ENCODE data around the gene CTDP1. TPM values are rescaled to one million over a fixed set of nuclear protein-coding genes. Genes with fewer than 3 reads are reported as not detected.
A peak's percentile ranks its signal among the peaks of the same experiment; 100 is the strongest.

CTDP1 gene
- polyA plus RNA-seq, 3 donors: 6.8 to 11.7 (median 8.7) TPM

- peak overlapping the region; percentile 19 for H3K27ac ChIP-seq (ENCODE audit: low read depth, low read length)
- 55 to 81% (median 68%) methylated on average over 46 of the region's 46 CpGs for WGBS, 3 donors
Measured at GRCh38 chr18:79792096-79792987, 112.7 kb downstream of the CTDP1 start.

- WGBS, 3 donors: 36 to 64% (median 58%) methylated on average over 4 of the region's 4 CpGs
- H3K27ac ChIP-seq (ENCODE audit: low read depth, low read length): no peak overlapping the region
Measured at GRCh38 chr18:79792988-79793355, 113.4 kb downstream of the CTDP1 start.

DNA sequence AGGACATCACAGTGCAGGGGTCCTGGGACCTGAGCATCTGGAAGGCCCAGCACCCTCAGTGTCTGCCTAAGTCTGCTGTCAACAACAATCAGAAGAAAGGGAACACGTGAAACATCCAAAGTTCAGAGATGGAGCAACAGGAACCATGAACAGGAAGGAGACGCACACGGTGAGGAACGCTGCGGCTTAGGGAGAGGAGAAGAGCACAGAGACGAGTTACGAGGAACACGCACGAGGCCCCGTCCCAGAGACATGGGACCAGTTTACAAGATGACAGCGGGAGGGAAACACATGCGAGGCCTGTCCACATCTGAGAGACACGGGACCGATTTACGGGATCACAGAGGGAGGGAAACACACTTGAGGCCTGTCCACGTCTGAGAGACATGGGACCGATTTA, 115.2 kb downstream of the CTDP1 start:
- H3K27ac ChIP-seq (ENCODE audit: low read depth, low read length): no peak overlapping the region
- WGBS, 3 donors: 71 to 93% (median 73%) methylated on average over 17 of the region's 17 CpGs

GRCh38 chr18:79795446-79795845, 115.8 kb downstream of the CTDP1 start:
- no peak overlapping the region for H3K27ac ChIP-seq (ENCODE audit: low read depth, low read length)
- WGBS, 3 donors: 89 to 91% (median 89%) methylated on average over 19 of the region's 19 CpGs

- WGBS, 3 donors: 26 to 58% (median 27%) methylated on average over 7 of the region's 7 CpGs
- no peak overlapping the region for H3K27ac ChIP-seq (ENCODE audit: low read depth, low read length)
Measured at GRCh38 chr18:79796016-79796415, 116.4 kb downstream of the CTDP1 start.

DNA sequence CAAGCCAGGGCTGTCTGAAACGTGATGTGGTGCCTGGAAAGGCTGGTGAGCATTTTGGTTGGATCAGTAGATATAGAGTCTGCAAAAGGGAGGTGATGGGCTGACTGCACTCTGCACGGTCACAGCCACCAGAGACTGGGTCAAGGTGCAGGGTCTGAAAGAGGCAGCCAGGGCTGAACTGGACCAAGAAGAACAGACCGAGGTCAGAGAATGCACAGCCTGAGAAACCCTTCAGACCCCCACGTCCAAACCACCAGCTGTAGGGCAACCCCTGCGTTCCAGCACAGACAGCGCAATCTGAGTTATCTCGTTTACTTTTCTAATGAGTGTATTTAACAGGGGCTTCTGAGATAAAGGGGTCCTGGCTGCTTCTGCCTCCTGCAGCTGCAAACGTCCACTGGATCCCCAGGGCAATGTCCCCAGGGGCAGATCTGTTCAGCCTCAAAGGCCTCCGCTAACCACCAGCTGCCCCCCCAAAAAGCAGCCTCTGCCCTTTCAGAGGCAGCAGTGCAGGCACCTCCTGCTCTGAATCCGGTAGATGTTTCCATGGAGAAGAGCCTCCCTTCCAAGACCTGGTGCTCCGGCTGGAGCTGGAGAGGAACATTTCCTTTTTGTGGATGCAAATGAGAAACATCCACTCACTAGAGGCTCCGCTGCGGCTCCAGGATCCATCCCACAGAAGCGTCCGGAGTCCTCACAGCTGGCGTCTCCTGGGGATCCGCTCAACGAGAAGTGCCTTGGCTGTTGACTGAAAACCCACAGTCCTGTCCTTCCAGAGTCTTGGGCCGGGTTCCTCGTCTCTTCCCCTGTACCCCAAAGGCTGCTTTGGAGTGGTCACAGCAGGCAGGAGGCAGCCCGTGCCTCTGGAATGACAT, 117.2 kb downstream of the CTDP1 start:
- WGBS, 3 donors: 18 to 41% (median 36%) methylated on average over 21 of the region's 21 CpGs
- no peak overlapping the region for H3K27ac ChIP-seq (ENCODE audit: low read depth, low read length)

GRCh38 chr18:79797518-79798345, 118.1 kb downstream of the CTDP1 start, which contains the start of gene KCNG2:
Gene KCNG2 (plus strand): TSS chr18:79797938. CDS start chr18:79863668, 65,730 bp downstream.
- 4 to 8% (median 5%) methylated on average over 39 to 92 of the region's 92 CpGs for WGBS, 3 donors
- H3K27ac ChIP-seq (ENCODE audit: low read depth, low read length): no peak within 1 kb of the TSS

DNA sequence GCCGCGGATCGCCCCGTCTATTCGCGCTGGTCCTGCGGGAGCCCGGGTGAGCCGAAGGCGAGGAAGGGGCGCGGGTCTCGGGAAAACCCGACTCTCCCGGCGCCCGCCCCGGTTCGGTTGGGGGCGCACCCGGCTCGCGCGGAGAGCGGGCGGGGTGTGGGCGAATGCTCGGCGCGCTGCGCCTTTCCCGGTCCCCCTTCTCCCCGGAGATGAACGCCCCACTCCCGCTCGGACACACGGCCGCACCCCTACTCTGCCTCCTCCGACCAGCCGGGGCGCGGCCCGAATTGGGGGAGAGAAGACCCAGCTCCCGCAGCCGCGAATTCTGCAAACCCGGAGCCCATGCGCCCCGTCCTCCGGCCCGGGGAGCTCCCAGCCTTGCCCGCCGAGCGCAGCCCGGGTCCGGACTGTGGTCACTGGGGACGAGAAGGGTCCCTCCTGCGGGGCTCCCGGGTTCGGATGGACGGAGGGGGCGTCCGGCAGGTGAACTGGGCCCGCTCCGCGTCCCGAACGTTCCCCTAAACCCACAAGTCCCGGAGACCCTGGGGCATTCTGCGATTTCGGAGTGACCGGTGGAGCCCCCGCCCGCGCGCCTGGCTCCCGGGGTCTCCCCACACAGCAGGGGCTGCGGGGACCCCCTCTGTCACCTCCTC, 118.9 kb downstream of the CTDP1 start:
- WGBS, 3 donors: 1 to 2% (median 1%) methylated on average over 48 to 78 of the region's 78 CpGs

GRCh38 chr18:79798999-79799370, 119.4 kb downstream of the CTDP1 start:
- 1 to 5% (median 2%) methylated on average over 14 of the region's 14 CpGs for WGBS, 3 donors
- H3K27ac ChIP-seq (ENCODE audit: low read depth, low read length): no peak overlapping the region

More for the DNA sequence above, 118.9 kb downstream of the CTDP1 start:
- no peak overlapping the region for H3K27ac ChIP-seq (ENCODE audit: low read depth, low read length)

- H3K27ac ChIP-seq (ENCODE audit: low read depth, low read length): no peak overlapping the region
- WGBS, 3 donors: 63 to 67% (median 65%) methylated on average over 30 of the region's 30 CpGs
Measured at GRCh38 chr18:79799619-79800370, 120.2 kb downstream of the CTDP1 start.

DNA sequence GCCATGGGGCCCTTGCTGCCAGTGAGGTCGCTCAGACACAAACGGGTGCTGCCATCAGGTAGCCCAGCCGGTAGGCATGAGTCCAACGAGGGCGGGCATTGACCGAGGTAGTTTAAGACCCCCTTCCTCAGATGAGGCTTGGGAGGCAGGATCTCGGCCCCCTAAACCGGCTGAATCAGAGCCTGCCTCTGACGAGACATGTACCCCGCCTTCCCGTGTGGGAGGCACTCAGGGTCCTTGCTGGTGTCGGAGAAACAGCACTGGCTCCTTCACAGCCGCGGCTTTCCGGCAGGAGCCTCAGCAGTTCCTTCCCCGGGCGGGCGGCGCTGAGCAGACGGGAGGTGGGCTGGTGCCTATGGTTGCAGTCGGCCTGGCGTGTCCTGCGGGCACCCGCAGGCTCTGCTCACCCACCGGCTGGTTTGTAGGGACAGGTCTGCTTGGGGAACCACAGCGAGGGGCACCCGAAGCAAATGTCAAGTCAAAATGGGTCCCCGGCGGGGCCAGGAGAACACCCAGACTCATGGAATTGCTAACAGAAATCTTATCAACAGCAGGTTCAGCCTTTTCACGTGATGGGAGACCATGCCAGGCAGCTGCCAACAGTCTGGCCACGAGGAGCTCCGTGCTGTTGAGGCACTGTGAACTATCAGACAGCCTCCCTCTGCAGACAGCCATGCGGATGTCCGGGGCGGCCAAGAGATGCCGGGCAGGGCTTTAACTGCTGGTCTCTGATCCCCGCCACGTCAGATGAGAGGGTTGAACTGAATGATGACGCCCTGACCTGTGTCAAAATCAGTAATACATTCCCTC, 121.0 kb downstream of the CTDP1 start:
- 89 to 91% (median 91%) methylated on average over 39 of the region's 39 CpGs for WGBS, 3 donors
- no peak overlapping the region for H3K27ac ChIP-seq (ENCODE audit: low read depth, low read length)

DNA sequence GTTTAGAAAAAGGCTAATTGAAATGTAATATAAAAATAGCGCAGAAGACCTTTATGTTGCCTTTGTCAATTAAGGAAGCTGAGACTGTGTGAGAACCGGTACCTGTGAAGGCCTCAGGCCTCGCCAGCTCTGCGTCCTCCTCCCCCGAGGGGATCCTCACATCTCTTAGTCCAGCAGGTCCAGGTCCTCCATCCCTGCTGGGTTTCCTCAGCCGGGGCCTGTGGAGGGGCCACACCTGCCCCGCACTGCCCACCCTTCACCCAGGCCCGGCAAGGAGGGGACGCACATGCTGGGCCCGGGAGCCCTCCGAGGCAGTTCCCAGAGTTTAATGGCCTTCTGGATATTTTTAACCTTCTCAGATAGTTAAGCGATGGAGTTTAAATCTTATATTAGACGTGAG, 121.6 kb downstream of the CTDP1 start:
- no peak overlapping the region for H3K27ac ChIP-seq (ENCODE audit: low read depth, low read length)
- WGBS, 3 donors: 93 to 94% (median 93%) methylated on average over 13 of the region's 13 CpGs

GRCh38 chr18:79801641-79802040, 122.0 kb downstream of the CTDP1 start:
- 86 to 89% (median 89%) methylated on average over 9 of the region's 9 CpGs for WGBS, 3 donors
- no peak overlapping the region for H3K27ac ChIP-seq (ENCODE audit: low read depth, low read length)

- H3K27ac ChIP-seq (ENCODE audit: low read depth, low read length): no peak overlapping the region
- 78 to 95% (median 91%) methylated on average over 18 of the region's 18 CpGs for WGBS, 3 donors
Measured at GRCh38 chr18:79802298-79802697, 122.7 kb downstream of the CTDP1 start.

- 87 to 94% (median 91%) methylated on average over 14 of the region's 14 CpGs for WGBS, 3 donors
- no peak overlapping the region for H3K27ac ChIP-seq (ENCODE audit: low read depth, low read length)
Measured at GRCh38 chr18:79803611-79804051, 124.0 kb downstream of the CTDP1 start.

All from adipose tissue (tissue), 3 donors.